Choroid plexus epithelial cell (primary cell): ENCODE measurements around the gene MOB3B.
A peak's percentile ranks its signal among the peaks of the same experiment; 100 is the strongest.
"Not testable (repeated sequence)": the region's sequence is repeated elsewhere in the genome, so short reads cannot be mapped to it uniquely, and the experiment has no call there.

Experiments
- DNase-seq: peaks from one replicate; pipeline ENCODE4 v3.0.0-alpha.2; 2010; ENCODE audit warnings: low read depth
- H3K4me3 ChIP-seq: 2 replicates; pipeline ENCODE4 v1.5.1; 2011; ENCODE audit warnings: low read depth, mild to moderate bottlenecking, control low read depth, low read length, moderate library complexity
- TF ChIP-seq, protein P1 (sequence below): conservative IDR thresholded peaks from 2 replicates; pipeline ENCODE4 v1.5.1; 2011; ENCODE audit warnings: low read depth, mild to moderate bottlenecking, control low read depth, inconsistent platforms, low read length, moderate library complexity

MOB3B gene

DNA sequence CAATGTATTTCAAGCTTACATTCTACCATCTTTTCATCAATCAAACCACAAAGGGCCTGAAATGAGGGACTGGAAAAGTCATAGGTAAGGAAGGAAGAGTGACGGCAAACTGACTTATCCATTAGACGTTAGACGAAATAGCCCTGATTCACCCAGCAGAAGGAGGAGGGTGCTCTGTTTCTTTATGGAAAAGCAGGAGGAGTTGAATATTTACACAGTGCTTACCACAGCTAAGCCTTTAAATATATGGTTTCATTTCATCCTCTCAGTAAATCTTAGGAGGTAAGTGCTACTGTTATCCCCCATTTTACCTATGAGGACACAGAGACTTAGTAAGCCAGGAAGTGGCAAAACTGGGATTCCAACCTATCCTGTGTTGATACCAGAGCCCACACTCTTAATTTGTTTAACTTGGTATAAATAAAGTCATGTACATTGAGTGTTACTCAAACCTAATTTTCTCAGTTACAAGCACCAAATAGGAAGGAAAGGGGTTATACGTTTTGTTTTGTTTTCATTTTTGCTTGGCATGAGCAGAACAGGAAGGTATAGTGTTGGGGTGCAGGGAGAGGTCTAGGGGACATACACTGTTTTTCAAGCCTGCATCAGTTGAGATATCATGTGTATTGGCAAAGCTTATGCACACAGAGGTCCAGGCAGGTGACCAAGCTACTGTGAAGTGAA is 103.6 kb downstream of the MOB3B start:
- no peak for DNase-seq
- no peak overlapping the region for H3K4me3 ChIP-seq
- TF ChIP-seq, protein P1, sequence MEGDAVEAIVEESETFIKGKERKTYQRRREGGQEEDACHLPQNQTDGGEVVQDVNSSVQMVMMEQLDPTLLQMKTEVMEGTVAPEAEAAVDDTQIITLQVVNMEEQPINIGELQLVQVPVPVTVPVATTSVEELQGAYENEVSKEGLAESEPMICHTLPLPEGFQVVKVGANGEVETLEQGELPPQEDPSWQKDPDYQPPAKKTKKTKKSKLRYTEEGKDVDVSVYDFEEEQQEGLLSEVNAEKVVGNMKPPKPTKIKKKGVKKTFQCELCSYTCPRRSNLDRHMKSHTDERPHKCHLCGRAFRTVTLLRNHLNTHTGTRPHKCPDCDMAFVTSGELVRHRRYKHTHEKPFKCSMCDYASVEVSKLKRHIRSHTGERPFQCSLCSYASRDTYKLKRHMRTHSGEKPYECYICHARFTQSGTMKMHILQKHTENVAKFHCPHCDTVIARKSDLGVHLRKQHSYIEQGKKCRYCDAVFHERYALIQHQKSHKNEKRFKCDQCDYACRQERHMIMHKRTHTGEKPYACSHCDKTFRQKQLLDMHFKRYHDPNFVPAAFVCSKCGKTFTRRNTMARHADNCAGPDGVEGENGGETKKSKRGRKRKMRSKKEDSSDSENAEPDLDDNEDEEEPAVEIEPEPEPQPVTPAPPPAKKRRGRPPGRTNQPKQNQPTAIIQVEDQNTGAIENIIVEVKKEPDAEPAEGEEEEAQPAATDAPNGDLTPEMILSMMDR: no peak

DNA sequence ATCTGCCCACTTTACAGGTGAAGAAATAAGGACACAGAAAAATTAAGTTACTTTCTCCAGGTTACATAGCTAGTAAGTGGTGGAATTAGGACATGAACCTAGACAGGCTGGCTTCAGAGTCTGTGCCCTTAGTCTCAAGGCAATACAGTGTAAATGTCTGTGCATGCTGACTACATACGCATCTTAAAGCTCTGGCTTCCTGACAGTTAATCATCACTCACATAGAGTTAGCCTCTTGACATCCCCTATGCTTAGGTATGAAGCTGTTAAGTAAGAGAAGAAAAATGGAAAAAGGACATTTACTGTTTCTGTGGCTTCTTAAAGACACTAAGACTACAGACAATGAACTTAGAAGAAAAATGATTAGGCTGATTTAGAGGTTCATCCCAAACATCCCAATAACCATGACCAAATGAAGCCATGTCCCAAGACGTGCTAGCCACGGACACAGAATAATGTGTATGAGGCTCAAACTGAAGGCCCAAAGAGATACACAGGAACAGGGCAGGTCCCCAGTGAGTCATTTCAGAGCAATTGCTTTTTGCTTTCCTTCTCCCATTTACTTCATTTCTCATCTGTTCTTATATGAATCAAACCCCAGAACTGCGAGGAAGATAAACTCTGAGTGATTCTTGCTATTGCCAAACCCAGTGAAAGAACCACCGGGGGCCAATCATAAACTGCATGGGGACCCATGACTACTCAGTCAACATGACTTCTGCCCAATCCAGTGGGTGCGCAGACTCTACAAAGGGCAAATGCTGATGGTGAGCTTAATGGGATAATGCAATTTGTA is 105.5 kb downstream of the MOB3B start:
- DNase-seq: no peak
- TF ChIP-seq, protein P1: no peak

DNA sequence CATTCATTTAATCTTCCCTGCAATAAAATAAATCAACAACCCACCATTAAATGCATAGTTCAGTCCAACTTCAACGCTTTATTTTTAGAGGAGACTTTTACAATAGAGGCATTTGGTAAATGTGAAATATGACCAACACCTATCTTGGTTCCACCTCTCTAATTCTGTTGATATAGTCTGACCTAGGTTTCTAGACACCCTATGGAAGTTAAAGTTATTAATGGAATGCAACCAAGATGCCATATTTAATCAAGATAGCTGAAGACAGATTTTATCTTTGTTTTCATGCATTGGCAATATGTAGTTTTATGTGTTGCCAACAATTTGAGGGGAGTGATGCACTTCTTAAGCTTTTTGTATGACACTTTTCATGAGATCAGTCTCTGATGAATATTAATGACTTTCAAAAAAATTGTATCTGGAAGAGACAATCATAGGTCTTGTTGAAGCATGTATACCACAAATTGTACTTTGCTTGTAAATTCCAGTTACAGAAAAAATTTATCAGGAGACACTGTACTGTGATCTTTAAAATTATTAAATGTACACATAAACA is 107.3 kb downstream of the MOB3B start:
- DNase-seq: no peak
- no peak overlapping the region for H3K4me3 ChIP-seq
- TF ChIP-seq, protein P1: no peak

More for the DNA sequence above, 105.5 kb downstream of the MOB3B start:
- no peak overlapping the region for H3K4me3 ChIP-seq

DNA sequence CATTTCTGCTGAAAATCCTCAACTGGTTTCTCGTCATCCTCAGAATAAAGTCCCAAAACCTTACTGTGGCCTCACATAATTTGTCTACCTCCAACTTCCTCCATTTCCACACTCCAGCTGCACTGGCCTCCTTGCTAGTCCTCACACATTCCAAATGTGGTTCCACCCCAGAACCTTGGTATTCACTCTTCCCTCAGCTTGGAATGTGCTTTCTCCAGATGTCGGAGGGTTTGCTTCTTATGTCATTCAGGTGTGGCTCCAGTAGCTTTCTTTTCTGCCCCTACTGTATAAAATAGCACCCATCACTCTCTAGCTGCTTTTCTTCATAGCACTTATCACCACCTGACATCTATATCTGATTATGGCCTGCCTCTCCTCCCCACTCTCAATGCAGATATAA is 108.0 kb downstream of the MOB3B start:
- DNase-seq: no peak
- H3K4me3 ChIP-seq: no peak overlapping the region
- TF ChIP-seq, protein P1: no peak

DNA sequence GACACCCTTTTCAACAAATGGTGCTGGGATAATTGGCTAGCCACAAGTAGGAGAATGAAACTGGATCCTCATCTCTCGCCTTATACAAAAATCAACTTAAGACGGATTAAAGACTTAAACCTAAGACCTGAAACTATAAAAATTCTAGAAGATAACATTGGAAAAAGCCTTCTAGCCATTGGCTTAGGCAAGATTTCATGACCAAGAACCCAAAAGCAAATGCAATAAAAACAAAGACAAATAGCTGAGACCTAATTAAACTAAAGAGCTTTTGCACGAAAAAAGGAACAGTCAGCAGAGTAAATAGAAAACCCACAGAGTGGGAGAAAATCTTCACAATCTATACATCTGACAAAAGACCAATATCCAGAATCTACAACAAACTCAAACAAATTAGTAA is 110.1 kb downstream of the MOB3B start:
- H3K4me3 ChIP-seq, DNase-seq: not testable (repeated sequence)

DNA sequence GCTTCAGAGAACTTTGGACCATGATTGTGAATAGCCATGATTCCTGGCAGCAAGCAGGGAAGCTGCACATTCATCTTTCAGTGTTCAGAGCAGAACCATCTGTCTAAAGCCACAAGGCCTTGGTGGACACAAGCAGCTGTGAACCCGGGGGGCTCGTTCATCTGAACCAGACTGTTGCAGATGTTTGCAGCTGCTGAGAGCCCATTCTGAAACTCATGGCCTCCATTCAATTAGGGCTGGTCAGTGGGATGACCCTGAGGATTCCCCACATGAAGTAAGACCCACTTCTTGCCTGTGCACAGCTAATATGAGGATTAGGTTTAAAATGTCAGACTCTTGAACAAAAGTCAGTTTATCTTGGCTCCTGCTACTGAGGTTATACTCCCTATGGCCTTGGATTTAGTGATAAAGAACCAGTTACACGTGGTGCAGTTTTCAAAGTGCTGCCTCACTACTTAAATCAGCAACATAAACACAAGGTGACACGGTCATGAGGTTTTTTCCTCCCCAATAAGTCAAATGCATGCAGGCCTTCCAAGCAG is 115.3 kb downstream of the MOB3B start:
- peak; percentile 6 for DNase-seq
- H3K4me3 ChIP-seq: no peak overlapping the region
- TF ChIP-seq, protein P1: no peak

DNA sequence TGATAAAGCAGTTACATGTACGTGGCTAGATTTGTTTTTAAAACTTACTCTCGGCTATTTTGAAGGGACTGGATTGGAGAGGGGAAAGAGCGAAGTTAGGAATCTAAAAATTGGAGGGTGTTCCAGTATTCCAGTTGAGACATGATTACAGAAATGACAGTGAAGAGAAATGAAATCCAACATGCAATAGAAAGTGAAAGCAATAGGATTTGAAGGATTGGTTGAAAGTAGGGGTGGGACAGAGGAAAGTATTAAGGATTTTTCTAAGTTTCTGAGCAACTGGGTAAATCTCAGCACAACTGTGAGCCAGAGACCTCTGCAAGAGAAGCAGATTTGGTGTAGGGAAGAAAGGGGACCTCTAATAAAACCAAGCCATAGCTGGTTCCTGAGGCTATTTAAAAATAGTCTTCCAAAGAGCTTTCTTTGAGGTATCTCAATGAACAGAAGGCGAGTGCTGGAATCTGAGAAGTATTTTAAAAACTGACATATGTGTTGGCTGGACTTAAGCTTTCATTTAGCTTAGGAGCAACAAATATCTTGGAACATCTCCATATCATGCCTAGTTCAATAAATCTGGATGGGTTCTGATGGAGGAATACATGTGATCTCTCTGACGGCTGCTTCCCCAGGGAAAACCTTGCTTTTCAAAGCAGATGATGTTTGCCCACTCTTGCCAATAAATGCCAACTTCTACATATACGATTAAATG is 115.9 kb downstream of the MOB3B start:
- peak overlapping the region; percentile 17 for H3K4me3 ChIP-seq
- DNase-seq: peak; percentile 31
- TF ChIP-seq, protein P1: no peak
